Measurements from ENCODE around the gene PTX4.
A peak's percentile ranks its signal among the peaks of the same experiment; 100 is the strongest.
"Not testable (repeated sequence)": the region's sequence is repeated elsewhere in the genome, so short reads cannot be mapped to it uniquely, and the experiment has no call there.

Gene PTX4

DNA sequence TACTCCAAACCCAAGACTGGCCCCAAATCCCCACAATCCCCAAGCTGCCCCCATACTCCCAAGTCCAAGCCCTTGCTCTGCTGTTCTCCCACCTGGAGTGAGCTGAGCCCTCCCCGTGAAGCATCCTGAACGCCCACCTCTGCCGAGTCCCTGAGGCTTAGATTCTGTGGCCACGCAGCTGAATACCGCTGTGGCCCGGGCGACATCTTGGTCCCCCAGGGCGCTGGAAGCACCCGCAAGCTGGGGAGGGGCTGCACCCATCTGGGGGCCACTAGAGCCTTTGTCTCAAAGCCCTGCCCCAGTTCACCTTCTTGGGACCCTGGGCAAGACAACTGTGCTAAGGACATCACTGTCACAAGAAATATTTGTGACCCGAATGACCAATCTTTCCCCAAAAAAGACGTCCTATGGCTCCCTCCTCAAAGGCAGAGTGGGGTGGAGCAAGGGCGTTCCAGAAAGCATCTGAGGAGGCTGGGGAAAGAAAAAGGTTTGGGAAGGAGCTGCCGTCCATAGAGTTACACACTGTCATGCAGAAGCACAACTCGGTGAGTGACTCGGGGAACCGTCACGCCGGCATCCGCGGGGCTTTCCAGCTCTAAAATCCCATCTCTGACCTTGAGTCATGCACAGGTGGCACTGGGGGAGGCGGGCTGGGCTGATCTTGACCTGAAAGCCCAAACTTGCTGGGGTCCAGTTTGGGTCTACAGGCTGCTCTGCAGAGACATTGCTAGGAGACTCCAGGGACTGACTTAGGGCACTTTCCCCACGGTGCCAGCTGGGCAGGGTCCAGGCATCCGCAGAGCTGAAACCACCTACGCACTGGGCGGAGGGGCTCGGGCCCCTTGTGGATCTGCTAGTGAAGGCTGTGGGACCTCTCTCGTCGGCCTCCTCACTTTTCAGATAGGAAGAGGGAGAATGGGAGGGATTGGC is 6.6 kb downstream of the PTX4 start:
- DNase-seq (ENCODE audit: low spot score), result no peak

DNA sequence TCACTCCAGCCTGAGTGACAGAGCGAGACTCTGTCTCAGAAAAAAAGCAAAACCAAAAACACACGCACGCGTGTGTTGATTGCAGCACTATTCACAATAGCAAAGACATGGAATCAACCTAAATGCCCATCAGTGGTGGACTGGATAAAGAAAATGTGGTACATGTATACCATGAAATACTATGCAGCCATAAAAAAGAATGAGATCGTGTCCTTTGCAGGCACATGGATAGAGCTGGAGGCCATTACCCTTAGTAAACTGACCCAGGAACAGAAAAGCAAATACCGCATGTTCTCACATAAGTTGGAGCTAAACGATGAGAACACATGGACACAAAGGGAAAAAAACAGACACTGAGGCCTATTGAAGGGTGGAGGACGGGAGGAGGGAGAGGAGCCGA is 9.8 kb downstream of the PTX4 start:
- DNase-seq (ENCODE audit: low spot score), result not testable (repeated sequence)

DNA sequence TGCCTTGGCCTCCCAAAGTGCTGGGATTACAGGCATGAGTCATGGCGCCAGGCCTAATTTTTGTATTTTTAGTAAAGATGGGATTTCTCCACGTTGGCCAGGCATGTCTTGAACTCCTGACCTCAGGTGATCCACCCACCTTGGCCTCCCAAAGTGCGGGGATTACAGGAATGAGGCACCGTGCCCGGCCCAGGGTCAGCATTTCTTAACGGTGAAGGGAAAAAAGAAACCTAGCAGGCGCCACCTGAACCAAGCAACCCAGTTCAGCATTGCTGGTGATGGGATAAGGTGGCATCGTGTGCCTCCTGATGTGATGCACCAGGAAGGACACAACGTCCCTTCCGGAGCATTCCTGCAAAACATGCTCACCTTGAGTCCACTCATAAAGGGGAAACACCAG is 11.7 kb downstream of the PTX4 start:
- no peak for DNase-seq (ENCODE audit: low spot score)

DNA sequence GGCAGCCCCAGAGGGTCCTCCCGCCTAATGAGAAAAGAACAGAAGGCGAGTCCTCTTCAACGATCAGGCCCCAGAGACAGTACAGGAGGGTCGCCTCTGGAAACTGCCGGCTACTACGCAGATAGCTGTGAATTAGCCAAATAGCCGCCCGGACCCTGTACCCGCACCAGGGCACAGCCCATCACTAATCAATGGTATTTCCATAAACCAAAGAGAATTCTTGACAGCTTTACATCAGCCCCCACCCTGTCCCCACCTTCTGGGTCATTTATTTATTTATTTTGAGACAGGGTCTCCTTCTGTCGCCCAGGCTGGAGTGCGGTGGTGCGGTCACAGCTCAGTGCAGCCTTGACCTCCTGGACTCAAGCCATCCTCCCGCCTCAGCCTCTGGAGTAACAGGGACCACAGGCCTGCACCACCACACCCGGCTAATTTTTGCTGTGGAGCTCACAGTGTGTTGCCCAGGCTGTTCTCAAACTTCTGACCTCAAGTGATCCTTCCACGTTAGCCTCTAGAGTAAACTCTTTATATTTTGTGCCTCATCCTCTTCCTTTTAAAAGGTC is 13.1 kb downstream of the PTX4 start:
- no peak for DNase-seq (ENCODE audit: low spot score)

DNA sequence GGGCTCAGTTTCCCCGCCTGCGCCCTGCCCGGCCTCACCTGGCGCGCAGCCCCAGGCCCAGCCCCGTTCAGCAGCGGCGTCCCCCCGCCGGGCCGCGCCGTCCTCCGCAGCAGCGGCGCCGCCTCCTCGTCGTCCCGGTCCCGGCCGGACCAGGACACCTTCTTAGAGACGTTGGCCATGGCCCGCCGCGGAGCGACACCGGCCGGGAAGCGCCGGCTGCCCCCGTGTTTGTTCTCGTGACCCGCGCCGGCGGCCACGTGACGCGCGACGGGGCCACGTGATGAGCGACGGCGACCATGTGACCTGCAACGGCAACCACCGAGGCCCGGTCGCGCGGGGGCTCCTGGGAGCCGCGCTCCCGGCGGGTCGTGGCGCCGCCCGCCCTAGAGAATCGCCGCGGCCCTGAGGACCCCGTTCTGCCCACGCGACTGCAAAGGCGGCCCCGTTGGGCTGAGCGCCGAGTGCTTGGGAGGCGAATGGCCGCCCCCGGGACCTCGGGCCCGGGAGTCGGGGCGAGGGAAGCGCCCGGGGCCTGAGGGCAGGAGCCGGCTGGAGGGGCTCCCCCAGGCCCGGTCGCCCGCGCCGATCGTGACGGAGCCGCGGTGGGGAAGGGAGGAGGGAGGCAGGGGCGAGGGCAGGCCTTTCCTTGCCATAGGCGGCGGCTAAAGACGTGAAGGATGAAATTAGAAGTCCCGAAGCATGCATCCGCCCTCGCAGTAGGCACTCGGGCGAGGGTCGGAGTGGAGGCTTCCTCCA is 13.8 kb downstream of the PTX4 start, which contains the start of gene CLCN7:
Gene CLCN7 (minus strand): TSS at position 233 of the 756 bp plus-strand sequence. CDS start 54 bp downstream, at position 179.
- peak; percentile 84 for DNase-seq (ENCODE audit: low spot score)

DNA sequence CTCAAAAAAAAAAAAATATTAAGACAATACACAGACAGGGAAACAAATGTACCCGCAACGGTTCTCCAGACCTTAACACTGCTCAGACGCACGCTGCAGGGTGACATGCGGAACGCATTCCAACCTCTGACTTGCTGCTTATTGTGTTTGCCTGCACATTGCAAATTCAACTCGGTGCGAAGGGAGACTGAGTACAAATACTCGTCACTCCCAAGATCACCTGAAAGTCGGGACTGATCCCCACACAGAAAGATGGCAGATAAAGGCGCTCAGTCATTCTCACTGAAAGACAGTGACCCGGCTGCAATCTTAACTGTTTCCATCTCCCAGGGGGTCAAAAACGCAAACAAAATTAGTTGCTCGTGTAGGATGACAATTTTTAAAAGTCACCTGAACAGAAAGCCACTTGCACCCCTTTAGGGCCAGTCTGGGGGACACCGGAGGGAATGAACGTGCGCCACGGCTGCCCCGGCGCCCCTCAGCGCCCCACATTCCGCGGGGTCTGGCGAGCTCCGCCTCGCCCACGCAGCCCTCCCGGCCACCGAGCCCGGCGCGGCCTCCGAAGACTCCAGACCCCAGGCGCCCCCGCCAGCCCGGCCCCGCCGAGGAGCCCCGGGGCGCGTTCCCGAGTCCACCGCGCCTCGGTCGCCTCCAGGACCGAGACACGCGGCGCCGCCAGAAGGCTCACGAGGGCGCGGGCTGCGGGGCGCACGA is 14.5 kb downstream of the PTX4 start:
- DNase-seq (ENCODE audit: low spot score), result peak; percentile 50

DNA sequence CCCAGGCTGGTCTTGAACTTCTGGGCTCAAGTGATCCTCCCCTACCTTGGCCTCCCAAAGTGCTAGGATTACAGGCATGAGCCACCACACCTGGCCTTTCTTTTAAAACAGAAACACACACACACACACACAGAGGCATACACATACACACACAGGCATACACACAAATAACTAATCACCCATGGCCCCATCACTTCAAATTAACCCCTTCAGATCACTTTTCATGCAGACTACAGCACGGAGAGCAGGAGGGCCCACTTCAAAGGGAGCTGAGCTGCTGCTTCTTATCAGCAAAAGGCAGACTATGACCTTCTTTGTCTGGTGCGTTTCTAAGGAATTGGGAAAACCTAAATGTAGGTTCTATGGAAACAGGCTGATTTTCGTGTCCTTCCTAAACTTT is 15.8 kb downstream of the PTX4 start:
- no peak for DNase-seq (ENCODE audit: low spot score)

DNA sequence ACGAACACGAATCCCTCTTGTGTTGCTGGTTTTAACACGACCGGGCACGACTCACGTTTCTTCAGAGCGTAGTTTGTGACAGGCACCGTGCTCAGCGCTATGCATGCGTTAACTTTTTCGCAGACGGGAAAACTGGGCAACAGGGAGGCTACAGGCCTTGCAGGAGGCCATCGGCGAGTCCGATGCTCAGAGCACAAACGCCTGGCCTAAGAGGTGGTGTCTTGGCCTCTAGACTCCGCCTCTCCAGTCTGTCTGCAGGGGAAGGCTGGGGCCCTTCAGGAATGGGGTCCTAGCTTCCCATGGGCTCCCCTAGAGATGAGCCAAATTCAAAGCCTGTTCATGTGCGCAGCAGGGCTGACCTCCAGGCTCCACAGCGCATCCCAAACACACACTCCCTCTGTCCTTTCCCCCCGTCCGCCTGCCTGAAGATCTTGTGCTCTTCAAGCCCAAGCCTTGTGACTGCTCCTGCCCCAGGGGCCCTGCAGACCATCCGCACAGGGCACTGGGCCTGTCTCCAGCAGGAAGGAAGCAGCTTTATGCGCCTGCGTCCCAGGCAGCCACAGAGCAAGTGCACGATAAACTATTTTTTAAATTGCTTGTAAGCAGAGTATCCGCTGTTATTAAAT is 17.1 kb downstream of the PTX4 start:
- DNase-seq (ENCODE audit: low spot score), result no peak

DNA sequence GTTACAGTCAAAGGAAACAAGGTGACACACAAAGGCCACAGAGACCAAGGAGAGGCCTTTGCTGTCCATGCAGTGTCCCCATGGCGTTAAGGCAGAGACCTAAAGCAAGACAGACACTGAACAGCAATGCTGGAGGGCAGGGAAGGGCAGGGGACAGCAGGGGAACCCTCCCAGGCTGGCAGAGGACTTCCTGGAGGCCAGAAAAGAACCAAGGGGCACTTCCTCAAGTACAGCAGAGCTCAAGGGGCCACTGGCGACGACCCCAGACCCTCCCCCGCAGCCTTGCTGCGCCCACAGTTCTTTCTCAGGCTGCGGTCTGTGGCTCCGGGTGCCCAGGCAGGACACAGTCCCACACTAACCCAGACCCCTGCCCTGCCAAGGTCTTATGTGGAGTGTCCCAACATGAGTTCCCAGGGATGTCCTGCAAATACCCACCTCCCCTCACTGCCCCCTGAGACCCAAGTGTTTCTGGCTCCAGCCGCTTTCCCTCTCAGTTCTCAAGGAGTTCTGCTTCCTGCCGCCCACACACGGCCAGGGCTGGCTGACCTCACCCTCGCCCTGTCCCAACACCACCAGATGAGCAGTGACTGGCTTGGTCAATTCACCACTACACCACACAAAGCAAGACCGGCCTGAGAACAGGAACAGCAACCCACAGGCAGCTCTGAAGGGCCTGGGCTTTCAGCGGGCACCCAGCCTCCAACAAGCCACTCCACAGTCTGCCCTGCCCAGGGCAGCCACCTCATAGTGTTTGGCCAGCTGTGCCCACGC is 18.1 kb downstream of the PTX4 start:
- DNase-seq (ENCODE audit: low spot score), result peak; percentile 53

DNA sequence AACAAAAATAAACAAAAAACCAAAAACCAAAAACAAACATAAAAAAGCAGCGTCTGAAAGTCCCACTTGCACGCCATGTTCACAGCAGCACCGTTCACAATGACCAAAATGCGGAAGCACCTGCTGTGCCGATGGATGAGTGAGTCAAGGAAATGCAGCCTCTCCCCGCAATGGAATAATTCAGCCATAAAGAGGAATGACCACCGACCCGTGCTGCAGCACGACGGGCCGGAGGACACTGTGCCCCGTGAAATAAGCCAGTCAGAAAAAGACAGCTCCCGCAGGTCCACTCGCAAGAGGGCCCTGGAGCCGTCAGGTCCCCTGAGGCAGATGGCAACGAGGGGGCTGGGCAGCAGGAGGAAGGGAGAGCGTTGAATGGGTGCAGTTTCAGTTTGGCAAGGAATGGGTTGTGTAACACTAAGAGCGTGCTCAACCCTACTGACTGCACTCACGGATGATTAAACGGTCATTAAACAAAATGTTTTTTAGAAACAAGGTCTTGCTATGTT is 19.0 kb downstream of the PTX4 start:
- peak; percentile 50 for DNase-seq (ENCODE audit: low spot score)

DNA sequence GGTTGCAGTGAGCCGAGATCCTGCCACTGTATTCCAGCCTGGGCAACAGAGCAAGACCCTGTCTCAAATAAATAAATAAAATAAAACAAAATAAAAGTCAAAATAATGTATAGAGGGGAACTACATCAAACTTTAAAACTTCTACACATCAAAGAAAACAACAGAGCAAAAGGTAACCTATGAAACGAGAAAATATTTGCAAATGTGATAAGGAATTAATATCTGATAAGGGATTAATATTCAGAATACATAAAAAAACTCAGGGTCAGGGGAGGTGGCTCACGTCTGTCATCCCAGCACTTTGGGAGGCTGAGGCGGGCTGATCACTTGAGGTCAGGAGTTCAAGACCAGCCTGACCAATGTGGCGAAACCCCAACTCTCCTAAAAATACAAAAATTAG is 19.6 kb downstream of the PTX4 start:
- DNase-seq (ENCODE audit: low spot score), result not testable (repeated sequence)

DNA sequence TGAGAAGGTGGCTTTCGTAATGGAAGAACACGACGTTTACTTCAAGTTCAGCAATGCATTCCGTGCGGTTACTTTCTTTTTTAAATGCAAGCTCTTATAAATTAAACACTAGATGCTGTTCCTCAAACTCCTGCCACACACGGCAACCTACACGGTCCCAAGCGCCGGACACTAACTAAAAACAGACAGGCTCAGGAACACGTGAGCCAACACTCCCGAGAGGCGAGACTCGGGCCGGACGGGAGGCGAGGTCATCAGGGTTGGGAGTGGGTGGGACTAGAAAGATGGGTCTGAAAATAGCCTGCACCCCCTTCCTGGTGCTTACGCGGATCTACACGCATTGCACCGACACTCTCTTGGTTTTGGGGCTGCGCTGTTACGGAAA is 20.3 kb downstream of the PTX4 start:
- DNase-seq (ENCODE audit: low spot score), result no peak

DNA sequence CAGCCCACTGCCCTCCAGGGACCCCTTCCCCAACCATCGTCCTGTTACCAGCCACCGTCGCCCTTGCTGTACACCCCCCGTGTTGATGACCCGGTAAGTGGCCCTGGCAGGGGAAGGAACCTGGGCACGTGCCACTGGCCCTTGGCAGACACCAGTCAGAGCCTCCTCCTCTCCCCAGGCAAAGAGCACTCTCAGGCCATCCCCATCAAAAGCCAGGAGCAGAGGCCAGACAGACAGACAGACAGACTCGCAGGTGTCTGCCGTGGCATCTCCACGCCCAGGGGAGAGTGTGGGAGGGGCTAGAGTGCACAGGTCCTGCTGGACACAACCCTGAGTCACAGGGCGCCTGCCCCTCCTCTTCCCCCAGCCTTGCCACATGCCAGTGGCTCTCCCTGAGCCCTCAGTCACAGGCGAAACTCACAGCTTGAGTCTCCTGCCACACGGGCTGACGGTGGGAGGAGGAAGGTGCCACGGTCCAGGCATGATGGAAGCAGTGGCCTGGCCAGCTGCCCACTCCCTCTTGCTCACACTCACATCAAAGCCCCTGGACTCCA is 21.7 kb downstream of the PTX4 start:
- DNase-seq (ENCODE audit: low spot score), result peak; percentile 76

DNA sequence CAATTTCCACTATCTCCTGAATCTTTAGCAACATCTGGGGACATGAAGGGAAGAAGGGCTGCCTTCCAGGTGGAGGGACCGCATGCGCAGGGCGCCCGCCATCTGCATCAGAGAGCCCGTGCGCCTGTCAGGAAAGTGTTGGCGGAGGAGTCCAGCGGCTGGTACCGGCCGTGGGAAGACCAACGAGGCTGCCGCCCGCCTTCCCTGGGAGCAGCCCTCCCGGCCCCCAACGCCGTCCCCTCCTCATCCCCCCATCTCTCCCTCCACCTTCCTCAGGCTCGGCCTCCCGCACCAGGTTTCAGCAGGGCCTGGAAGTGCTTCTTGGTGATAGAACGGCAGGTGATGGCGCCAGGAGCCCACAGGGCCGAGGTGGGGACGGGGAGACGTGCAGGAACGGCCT is 22.7 kb downstream of the PTX4 start:
- DNase-seq (ENCODE audit: low spot score), result no peak

DNA sequence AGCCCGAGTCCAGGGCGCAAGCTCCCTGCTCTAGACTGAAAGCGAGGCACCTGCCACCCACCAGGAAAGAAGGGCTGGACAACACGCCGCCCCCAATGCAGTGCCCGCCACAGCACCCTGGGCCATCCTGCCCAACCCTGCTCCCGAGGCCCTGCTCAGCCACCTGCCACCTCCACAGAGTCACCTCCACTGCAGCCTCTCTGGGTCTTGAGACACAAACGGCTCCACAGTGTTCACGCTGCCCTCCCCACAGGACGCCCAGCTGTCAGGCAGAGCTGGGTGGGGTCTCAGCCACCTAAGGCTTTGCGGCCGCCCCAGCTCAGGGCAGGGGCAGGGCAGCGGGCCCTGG is 23.2 kb downstream of the PTX4 start:
- no peak for DNase-seq (ENCODE audit: low spot score)

DNA sequence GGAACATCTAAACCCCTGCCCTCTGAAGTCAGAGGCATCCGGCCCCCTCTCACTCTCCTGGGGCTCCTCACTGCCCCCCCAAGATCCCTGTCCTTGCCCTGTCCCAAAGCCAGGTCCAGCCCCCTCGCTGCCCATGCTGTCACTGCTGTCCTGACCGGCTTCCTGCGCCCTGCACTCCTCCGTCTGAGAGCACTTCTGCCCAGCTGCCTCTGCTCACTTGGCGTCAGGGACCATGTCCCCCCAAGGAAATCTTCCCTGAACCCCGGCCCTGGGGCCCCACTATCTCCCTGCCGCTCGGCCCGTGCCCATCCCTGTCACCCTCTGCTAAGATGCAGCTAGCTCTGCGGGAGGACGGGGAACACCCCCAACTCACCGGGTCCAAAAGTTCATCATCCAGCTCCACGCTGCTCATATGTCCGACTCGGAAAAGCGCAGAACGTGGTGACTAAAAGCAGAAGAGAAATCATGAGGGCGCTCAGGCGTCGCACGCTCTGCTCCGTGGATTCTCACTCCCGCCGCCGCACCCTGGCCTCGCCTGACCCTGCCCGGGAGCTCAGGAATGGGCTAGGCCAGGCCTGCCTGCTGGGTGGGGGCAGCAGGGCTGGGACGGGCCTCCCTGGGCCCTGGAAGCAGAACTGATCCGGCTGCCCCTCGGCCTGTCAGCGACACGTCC is 23.7 kb downstream of the PTX4 start:
- no peak for DNase-seq (ENCODE audit: low spot score)

DNA sequence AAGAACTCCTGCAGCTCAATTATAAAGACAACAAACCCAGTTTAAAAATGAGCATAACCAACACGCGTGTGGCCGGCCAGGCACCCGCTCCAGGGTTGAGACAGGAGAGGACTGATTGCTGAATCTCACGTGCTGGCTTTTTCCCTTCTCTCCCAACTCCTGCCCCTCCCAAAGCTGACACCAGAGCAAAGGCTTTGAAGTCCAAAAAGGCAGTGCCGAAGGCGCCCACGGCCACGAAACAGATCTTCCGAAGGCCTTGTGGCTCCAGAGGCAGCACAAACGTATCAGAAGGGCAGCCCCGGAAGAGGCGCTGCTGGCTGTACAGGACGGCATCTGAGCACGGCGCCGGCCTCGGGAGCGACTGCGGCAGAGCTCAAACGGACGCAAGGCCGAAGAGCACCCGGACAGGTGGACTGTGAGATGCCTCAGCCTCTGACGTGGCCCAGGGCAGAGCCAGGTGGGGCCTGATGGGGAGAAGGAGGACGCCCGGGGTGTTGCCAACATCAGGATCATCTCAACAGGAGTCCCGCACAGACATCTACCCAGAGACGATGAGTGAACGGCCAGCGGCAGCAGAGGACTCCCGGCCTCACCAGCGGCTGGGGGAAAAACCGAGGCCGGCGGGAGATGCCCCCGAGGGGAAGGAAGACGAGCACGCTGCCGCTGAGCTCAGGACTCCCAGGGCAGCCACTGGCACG is 24.4 kb downstream of the PTX4 start:
- DNase-seq (ENCODE audit: low spot score), result no peak

DNA sequence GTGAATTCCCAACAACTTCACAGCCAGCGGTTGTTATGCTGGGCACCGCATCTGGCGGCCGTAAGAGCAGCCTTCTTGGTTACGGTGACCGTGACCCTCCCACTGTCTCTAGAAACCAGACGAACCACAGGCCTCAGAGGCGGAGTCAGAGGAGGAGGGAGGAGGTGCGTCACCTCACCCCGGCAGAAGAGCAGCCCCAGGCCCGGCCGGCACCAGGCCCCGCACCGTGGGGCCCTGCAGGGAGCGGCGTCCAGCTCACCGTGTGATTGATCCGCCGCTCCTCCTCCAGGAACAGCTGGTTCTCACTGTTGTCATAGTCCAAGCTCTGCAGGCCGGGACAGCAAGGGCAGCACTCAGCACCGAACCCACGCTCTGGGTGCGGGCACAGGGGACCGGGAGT is 27.6 kb downstream of the PTX4 start:
- no peak for DNase-seq (ENCODE audit: low spot score)

DNA sequence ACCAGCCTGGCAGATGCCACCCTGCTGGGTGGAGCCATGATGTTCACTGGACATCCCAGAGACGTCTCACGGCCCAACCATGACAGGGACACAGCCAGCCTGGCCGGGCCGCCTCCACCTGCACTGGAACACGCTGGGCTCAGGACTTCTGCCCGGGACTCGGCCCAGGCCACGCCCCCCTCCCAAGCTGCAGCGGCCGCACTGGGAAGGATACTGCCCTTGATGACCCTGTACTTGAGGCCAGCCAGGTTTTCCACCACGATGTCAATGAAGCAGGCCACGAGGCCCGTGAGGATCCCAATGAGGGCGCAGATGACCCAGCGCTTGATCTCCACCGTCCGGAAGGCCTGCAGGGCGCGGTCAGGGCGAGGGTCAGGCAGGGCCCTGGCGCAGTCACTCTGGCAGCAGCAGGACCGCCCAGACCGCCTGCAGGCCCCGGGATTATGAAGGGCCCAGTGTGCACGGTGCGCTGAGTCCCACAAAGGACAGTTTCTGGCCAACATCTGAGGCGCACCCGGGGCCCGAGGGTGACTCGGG is 28.1 kb downstream of the PTX4 start:
- no peak for DNase-seq (ENCODE audit: low spot score)

Data from kidney tubule cell (primary cell).